ENCODE data around the gene TAF5L. TPM values are rescaled to one million over a fixed set of nuclear protein-coding genes. Genes with fewer than 3 reads are reported as not detected.

TAF5L gene
- total and polyA plus RNA-seq, 2 of the 8 experiments (the other 6 are each of a cell fraction or from before 2014, with no cell fraction given) = 17.7 to 23.3 TPM

- Histone ChIP-seq H2BK12ac (ENCODE audit: low read depth, low read length) (no peak overlapping the region), H3K79me1 (ENCODE audit: low read depth, low read length) (no peaks in the 10 kb centered on the region), H4K91ac (replicated peaks; ENCODE audit: insufficient read length, low read length) (no peak overlapping the region), H4K8ac (ENCODE audit: extremely low read depth, insufficient read depth, low read length) (no peak overlapping the region), H3K14ac (ENCODE audit: insufficient read length) (no peak overlapping the region), H3K23ac (ENCODE audit: insufficient read length) (no peak overlapping the region), H2BK120ac (replicated peaks; ENCODE audit: low read depth, low read length) (no peak overlapping the region), H2AK5ac (ENCODE audit: low read depth, low read length) (no peak overlapping the region), H4K5ac (ENCODE audit: insufficient read length, low read depth, low read length) (no peak overlapping the region), H3K4me1 (replicated peaks in 1 of 4; ENCODE audit: control insufficient read depth in 3 of 4, insufficient read depth in 4 of 4, low read length in 3 of 4) (peaks cover 0 to 7% (median 0%) of the 10 kb centered on the region in 4 experiments; a peak in 2 of 7 replicates), H3K4ac (replicated peaks; ENCODE audit: insufficient read length, low read depth, low read length) (no peak overlapping the region), H3K79me2 (ENCODE audit: control insufficient read depth in 1 of 2, insufficient read depth in 2 of 2, low read length in 2 of 2) (no peaks in the 10 kb centered on the region), H2AFZ (ENCODE audit: low read length) (no peak overlapping the region), H3K9ac (replicated peaks in 1 of 4; ENCODE audit: extremely low read depth in 1 of 4, low read depth in 3 of 4, low read length in 3 of 4) (no peak overlapping the region), H2BK15ac (ENCODE audit: low read length) (no peak overlapping the region), H3K9me3 (ENCODE audit: insufficient read depth in 2 of 2, low read depth in 1 of 2, low read length in 1 of 2) (no peaks in the 10 kb centered on the region), H2BK5ac (ENCODE audit: low read depth, low read length) (no peak overlapping the region), H3K18ac (ENCODE audit: extremely low read depth, low read length) (no peak overlapping the region), H3K56ac (replicated peaks; ENCODE audit: insufficient read length, low read depth, low read length) (no peak overlapping the region), H2BK20ac (ENCODE audit: low read length) (no peak overlapping the region), H3K23me2 (ENCODE audit: low read depth, low read length) (no peaks in the 10 kb centered on the region), H4K20me1 (replicated peaks in 1 of 2; ENCODE audit: control insufficient read depth in 1 of 2, insufficient read depth in 2 of 2, low read length in 2 of 2) (no peaks in the 10 kb centered on the region), H3K4me3 (ENCODE audit: extremely low read depth in 1 of 4, insufficient read depth in 2 of 4, low read depth in 3 of 4, low read length in 4 of 4) (no peak overlapping the region), H3K4me2 (ENCODE audit: insufficient read depth in 1 of 2, low read depth in 2 of 2, low read length in 2 of 2) (no peak overlapping the region), H3K27ac (ENCODE audit: low read depth, low read length) (no peak overlapping the region), H3K36me3 (ENCODE audit: control insufficient read depth in 2 of 4, insufficient read depth in 4 of 4, low read length in 3 of 4) (no peaks in the 10 kb centered on the region), H3K27me3 (replicated peaks in 1 of 4; ENCODE audit: control insufficient read depth in 3 of 4, extremely low read depth in 1 of 4, insufficient read depth in 3 of 4, low read length in 3 of 4) (no peaks in the 10 kb centered on the region)
- 87% methylated on average over 6 of the region's 6 CpGs; no CpG with 5 or more reads in 1 of the 2 experiments for WGBS, 2 experiments (ENCODE audit: extremely low coverage in 1 of 2, insufficient coverage in 1 of 2, insufficient read length in 1 of 2, insufficient replicate concordance in 2 of 2, low coverage in 1 of 2, low lambda C conversion rate in 2 of 2, missing lambda C conversion rate in 1 of 2)
- DNase-seq (ENCODE audit: low read depth in 1 of 2, low spot score in 2 of 2) (no peak), FAIRE-seq (no peak)
- ChIA-PET POLR2A (ENCODE audit: partially characterized antibody) (no interaction called here), CTCF (ENCODE audit: partially characterized antibody) (no interaction called here)
- no peak for TF ChIP-seq RXRA (IDR thresholded peaks at IDR 0.05; ENCODE audit: insufficient read depth, low read depth, low read length)
- no peak for TF ChIP-seq CEBPB (IDR thresholded peaks at IDR 0.05; ENCODE audit: low read depth, low read length)
- no peak for TF ChIP-seq ATF3 (IDR thresholded peaks at IDR 0.05; ENCODE audit: insufficient read depth, low read depth, low read length)
- no peak for TF ChIP-seq ASH2L (IDR thresholded peaks at IDR 0.05; ENCODE audit: low read length)
- TF ChIP-seq, protein P1, sequence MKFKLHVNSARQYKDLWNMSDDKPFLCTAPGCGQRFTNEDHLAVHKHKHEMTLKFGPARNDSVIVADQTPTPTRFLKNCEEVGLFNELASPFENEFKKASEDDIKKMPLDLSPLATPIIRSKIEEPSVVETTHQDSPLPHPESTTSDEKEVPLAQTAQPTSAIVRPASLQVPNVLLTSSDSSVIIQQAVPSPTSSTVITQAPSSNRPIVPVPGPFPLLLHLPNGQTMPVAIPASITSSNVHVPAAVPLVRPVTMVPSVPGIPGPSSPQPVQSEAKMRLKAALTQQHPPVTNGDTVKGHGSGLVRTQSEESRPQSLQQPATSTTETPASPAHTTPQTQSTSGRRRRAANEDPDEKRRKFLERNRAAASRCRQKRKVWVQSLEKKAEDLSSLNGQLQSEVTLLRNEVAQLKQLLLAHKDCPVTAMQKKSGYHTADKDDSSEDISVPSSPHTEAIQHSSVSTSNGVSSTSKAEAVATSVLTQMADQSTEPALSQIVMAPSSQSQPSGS (IDR thresholded peaks at IDR 0.05; ENCODE audit: low read length) = no peak
- TF ChIP-seq MAX (IDR thresholded peaks at IDR 0.05) = no peak
- no peak for TF ChIP-seq NANOG (IDR thresholded peaks at IDR 0.05; ENCODE audit: insufficient read depth, low read depth, low read length, poor library complexity, severe bottlenecking)
- no peak for TF ChIP-seq POU5F1 (IDR thresholded peaks at IDR 0.05; ENCODE audit: low read depth, low read length)
- no peak for TF ChIP-seq MAFK (IDR thresholded peaks at IDR 0.05; ENCODE audit: low read depth, low read length)
- TF ChIP-seq CBX8 (IDR thresholded peaks at IDR 0.05; ENCODE audit: borderline replicate concordance, low read depth, low read length) = no peak
- no peak for TF ChIP-seq NRF1 (IDR thresholded peaks at IDR 0.05; ENCODE audit: low read depth, low read length)
These were observed 51.1 kb downstream of the TAF5L start for GRCh38 chr1:229574679-229575442.
